Endothelial cell (in vitro differentiated cells): ENCODE results near the gene JKAMP. TPM values are rescaled to one million over a fixed set of nuclear protein-coding genes. Genes with fewer than 3 reads are reported as not detected.

Experiments
- DNase-seq: peaks from one replicate; pipeline ENCODE4 v3.0.0; 2021; ENCODE audit warnings: low spot score
- H3K27ac Mint-ChIP-seq: one replicate; pipeline ENCODE4 v1.8.0; 2021; ENCODE audit warnings: mixed read lengths, inconsistent platforms; ENCODE audit not compliant: unreplicated experiment
- H3K27me3 Mint-ChIP-seq: one replicate; pipeline ENCODE4 v1.8.0; 2021; ENCODE audit warnings: mild to moderate bottlenecking, moderate library complexity, mixed read lengths, inconsistent platforms; ENCODE audit not compliant: unreplicated experiment
- H3K36me3 Mint-ChIP-seq: one replicate; pipeline ENCODE4 v1.8.0; 2021; ENCODE audit warnings: mild to moderate bottlenecking, low read depth, mixed read lengths, inconsistent platforms; ENCODE audit not compliant: unreplicated experiment
- H3K4me1 Mint-ChIP-seq: one replicate; pipeline ENCODE4 v1.8.0; 2021; ENCODE audit warnings: mild to moderate bottlenecking, mixed read lengths, inconsistent platforms; ENCODE audit not compliant: unreplicated experiment
- H3K4me3 Mint-ChIP-seq: one replicate; pipeline ENCODE4 v1.8.0; 2021; ENCODE audit warnings: mild to moderate bottlenecking, mixed read lengths, inconsistent platforms; ENCODE audit not compliant: unreplicated experiment
- H3K9me3 Mint-ChIP-seq: one replicate; pipeline ENCODE4 v1.8.0; 2021; ENCODE audit warnings: mixed read lengths, inconsistent platforms; ENCODE audit not compliant: unreplicated experiment
- CTCF ChIP-seq: fragments of 200-600 bp; sonication (generic); IDR thresholded peaks from one replicate; pipeline ENCODE4 v1.5.0; 2021; ENCODE audit warnings: antibody characterized with exemption; ENCODE audit not compliant: unreplicated experiment
- long read RNA-seq: library from polyadenylated mRNA; unstranded; transcript quantifications from one replicate; pipeline ENCODE4 v2.0.0, GENCODE V29; 2020; ENCODE audit not compliant: unreplicated experiment
- total RNA-seq: library from RNA; stranded (reverse); fragmentation: NEBNext Ultra II Directional; extraction: Animal tissue kit (Norgen Biotek cat#: 25700); gene quantifications from one replicate; pipeline ENCODE4 v1.2.1, GENCODE V29; 2021; ENCODE audit not compliant: unreplicated experiment

JKAMP gene
- total RNA-seq = 36.5 TPM
- long read RNA-seq, transcript JKAMP-203 (7 exons, 1,636 nt) = minor isoform, 8 of 42 reads
- long read RNA-seq, transcript JKAMP-201 (7 exons, 1,726 nt) = major isoform, 19 of 42 reads
- long read RNA-seq, partial matches to known transcripts = 0 of 42 reads
- long read RNA-seq, other reads (novel, unspliced or antisense) = 9 of 42 reads

- Mint-ChIP-seq H3K27ac (peak within 1 kb of the TSS; percentile 96), H3K4me3 (peak within 1 kb of the TSS; percentile 97), H3K36me3 (peaks cover 1% of the 10 kb centered on the region), H3K4me1 (peaks cover 24% of the 10 kb centered on the region), H3K9me3 (no peaks in the 10 kb centered on the region), H3K27me3 (peaks cover 6% of the 10 kb centered on the region)
- peak; percentile 99 for DNase-seq
- TF ChIP-seq CTCF = peak; percentile 78
These were observed at the start of gene JKAMP, which contains the start of gene L3HYPDH for GRCh38 chr14:59483819-59484638. TSS of gene JKAMP (plus strand) at chr14:59484517. CDS start at chr14:59484590, 73 bp downstream. TSS of gene L3HYPDH (minus strand) at chr14:59484408. CDS start at chr14:59484316, 92 bp downstream.

GRCh38 chr14:59435101-59435500, 49.2 kb upstream of the JKAMP start:
- no peaks in the 10 kb centered on the region for H3K4me1 Mint-ChIP-seq
- H3K4me3 Mint-ChIP-seq = no peak overlapping the region
- H3K27ac Mint-ChIP-seq = no peak overlapping the region
- no peak for TF ChIP-seq CTCF
- no peaks in the 10 kb centered on the region for H3K27me3 Mint-ChIP-seq
- no peaks in the 10 kb centered on the region for H3K36me3 Mint-ChIP-seq
- no peaks in the 10 kb centered on the region for H3K9me3 Mint-ChIP-seq
- DNase-seq = no peak

GRCh38 chr14:59435987-59436386, 48.3 kb upstream of the JKAMP start:
- Mint-ChIP-seq H3K27ac (no peak overlapping the region), H3K36me3 (no peaks in the 10 kb centered on the region), H3K9me3 (no peaks in the 10 kb centered on the region), H3K4me1 (no peaks in the 10 kb centered on the region), H3K27me3 (no peaks in the 10 kb centered on the region), H3K4me3 (no peak overlapping the region)
- TF ChIP-seq CTCF = no peak
- no peak for DNase-seq

- Mint-ChIP-seq H3K27ac (no peak overlapping the region), H3K36me3 (no peaks in the 10 kb centered on the region), H3K4me1 (no peaks in the 10 kb centered on the region), H3K27me3 (no peaks in the 10 kb centered on the region), H3K4me3 (no peak overlapping the region), H3K9me3 (no peaks in the 10 kb centered on the region)
- TF ChIP-seq CTCF = no peak
- no peak for DNase-seq
These were observed 46.1 kb upstream of the JKAMP start for GRCh38 chr14:59438195-59438647.
